Hepatocyte (in vitro differentiated cells): Measurements from ENCODE around the gene DEPP1. TPM values are rescaled to one million over a fixed set of nuclear protein-coding genes. Genes with fewer than 3 reads are reported as not detected.
A peak's percentile ranks its signal among the peaks of the same experiment; 100 is the strongest.

Source experiments
- DNase-seq: peaks from one replicate; pipeline ENCODE4 v3.0.0-alpha.2; 2016; ENCODE audit warnings: low spot score
- H2AFZ ChIP-seq: fragments of 200-600 bp; sonication (generic); 2 replicates; pipeline ENCODE4 v1.6.0; 2016; ENCODE audit warnings: antibody characterized with exemption, mild to moderate bottlenecking
- H3K27ac ChIP-seq: fragments of 200-600 bp; sonication (generic); 2 replicates; pipeline ENCODE4 v1.5.1; 2016; ENCODE audit warnings: mild to moderate bottlenecking
- H3K27me3 ChIP-seq: fragments of 200-600 bp; sonication (generic); 2 replicates; pipeline ENCODE4 v1.6.1; 2016
- H3K36me3 ChIP-seq: fragments of 200-600 bp; sonication (generic); replicated peaks from 2 replicates; pipeline ENCODE4 v1.5.1; 2016; ENCODE audit warnings: low read depth; ENCODE audit not compliant: insufficient read depth
- H3K4me1 ChIP-seq: fragments of 200-600 bp; sonication (generic); 2 replicates; pipeline ENCODE4 v1.5.1; 2016; ENCODE audit warnings: mild to moderate bottlenecking, moderate library complexity; ENCODE audit not compliant: insufficient read depth
- H3K4me2 ChIP-seq: fragments of 200-600 bp; sonication (generic); 2 replicates; pipeline ENCODE4 v1.6.0; 2016
- H3K4me3 ChIP-seq: fragments of 200-600 bp; sonication (generic); 2 replicates; pipeline ENCODE4 v1.5.1; 2016; ENCODE audit warnings: mild to moderate bottlenecking
- H3K79me2 ChIP-seq: fragments of 200-600 bp; sonication (generic); 2 replicates; pipeline ENCODE4 v1.6.0; 2017; ENCODE audit warnings: mild to moderate bottlenecking
- H3K9me2 ChIP-seq: fragments of 200-600 bp; sonication (generic); replicated peaks from 2 replicates; pipeline ENCODE4 v1.6.0; 2017; ENCODE audit warnings: mild to moderate bottlenecking; ENCODE audit not compliant: insufficient read depth
- H3K9me3 ChIP-seq: fragments of 200-600 bp; sonication (generic); 2 replicates; pipeline ENCODE4 v1.5.1; 2016; ENCODE audit warnings: low read depth, mild to moderate bottlenecking
- H4K20me1 ChIP-seq: fragments of 200-600 bp; sonication (generic); 2 replicates; pipeline ENCODE4 v1.6.0; 2016; ENCODE audit warnings: mild to moderate bottlenecking; ENCODE audit not compliant: insufficient read depth, poor library complexity, severe bottlenecking
- CTCF ChIP-seq: fragments of 200-600 bp; sonication (generic); IDR thresholded peaks from 2 replicates; pipeline ENCODE4 v1.5.1; 2016; ENCODE audit warnings: antibody characterized with exemption, mild to moderate bottlenecking; ENCODE audit not compliant: poor library complexity
- EZH2 ChIP-seq: fragments of 200-600 bp; sonication (generic); IDR thresholded peaks from 2 replicates; pipeline ENCODE4 v1.6.1; 2016; ENCODE audit warnings: antibody characterized with exemption, mild to moderate bottlenecking, borderline replicate concordance
- EZH2phosphoT487 ChIP-seq: fragments of 200-600 bp; sonication (generic); IDR thresholded peaks from one replicate; pipeline ENCODE4 v1.6.1; 2018; ENCODE audit warnings: antibody characterized with exemption, mild to moderate bottlenecking, low read depth, moderate library complexity; ENCODE audit not compliant: unreplicated experiment, severe bottlenecking
- WGBS: methylation state at CpG from one replicate; pipeline ENCODE4 v1.1.6; 2016; ENCODE audit warnings: low lambda C conversion rate; ENCODE audit errors: missing lambda C conversion rate; 5-methylcytosine and 5-hydroxymethylcytosine counted together
- polyA plus RNA-seq: library from polyadenylated mRNA; unstranded; fragments of >200 nt; fragmentation: Nextera tagmentation; extraction: Ambion mirVana; gene quantifications from 2 replicates; pipeline ENCODE4 v1.2.1, GENCODE V29; 2016
- total RNA-seq: library from RNA; depleted of rRNA; stranded (reverse); fragments of >200 nt; gene quantifications from 2 replicates; pipeline ENCODE4 v1.2.3, GENCODE V29; 2014

The DEPP1 gene
- total and polyA plus RNA-seq, 2 experiments from 2014 or later = 30.6 to 54.7 TPM

GRCh38 chr10:45000752-45001380, 22.3 kb upstream of the DEPP1 start, which contains the start of gene ZNF22:
Gene ZNF22, plus strand, starts transcription at chr10:45000923. Its CDS starts 2,446 bp downstream, at chr10:45003369.
- Histone ChIP-seq H3K36me3 (no peaks in the 10 kb centered on the region), H3K4me3 (peak within 1 kb of the TSS; percentile 86), H3K27me3 (no peaks in the 10 kb centered on the region), H2AFZ (peak within 1 kb of the TSS; percentile 100), H4K20me1 (no peaks in the 10 kb centered on the region), H3K4me2 (peak within 1 kb of the TSS; percentile 96), H3K27ac (peak within 1 kb of the TSS; percentile 98), H3K4me1 (peaks cover 28% of the 10 kb centered on the region), H3K79me2 (peaks cover 34% of the 10 kb centered on the region), H3K9me3 (no peaks in the 10 kb centered on the region), H3K9me2 (no peaks in the 10 kb centered on the region)
- 3% methylated on average over 31 of the region's 79 CpGs for WGBS
- TF ChIP-seq CTCF (peak; percentile 8), EZH2phosphoT487 (no peak), EZH2 (no peak)
- peak; percentile 81 for DNase-seq

- H3K79me2 ChIP-seq = peaks cover 34% of the 10 kb centered on the region
- no peaks in the 10 kb centered on the region for H3K27me3 ChIP-seq
- H3K9me3 ChIP-seq = no peaks in the 10 kb centered on the region
- H3K4me3 ChIP-seq = peak overlapping the region; percentile 86
- no peaks in the 10 kb centered on the region for H4K20me1 ChIP-seq
- no peaks in the 10 kb centered on the region for H3K36me3 ChIP-seq
- H3K9me2 ChIP-seq = no peaks in the 10 kb centered on the region
- peak overlapping the region; percentile 98 for H3K27ac ChIP-seq
- TF ChIP-seq EZH2 (no peak), EZH2phosphoT487 (no peak), CTCF (no peak)
- H2AFZ ChIP-seq = peak overlapping the region; percentile 100
- WGBS = 58% methylated on average over 12 of the region's 12 CpGs
- H3K4me1 ChIP-seq = peaks cover 28% of the 10 kb centered on the region
- no peak for DNase-seq
- peak overlapping the region; percentile 96 for H3K4me2 ChIP-seq
These were observed 21.6 kb upstream of the DEPP1 start for GRCh38 chr10:45000138-45000751.

- Histone ChIP-seq H3K27ac (no peak overlapping the region), H3K4me1 (peaks cover 33% of the 10 kb centered on the region)
These were observed 19.6 kb upstream of the DEPP1 start for GRCh38 chr10:44998146-44998631.

More at GRCh38 chr10:44998146-44998631, 19.6 kb upstream of the DEPP1 start:
- Histone ChIP-seq H3K9me2 (no peaks in the 10 kb centered on the region), H3K4me2 (no peak overlapping the region), H3K9me3 (no peaks in the 10 kb centered on the region), H3K79me2 (peaks cover 18% of the 10 kb centered on the region), H3K36me3 (no peaks in the 10 kb centered on the region), H2AFZ (no peak overlapping the region), H3K4me3 (no peak overlapping the region), H4K20me1 (no peaks in the 10 kb centered on the region), H3K27me3 (no peaks in the 10 kb centered on the region)
- WGBS = 85% methylated on average over 6 of the region's 6 CpGs
- TF ChIP-seq EZH2phosphoT487 = no peak
- no peak for TF ChIP-seq CTCF
- TF ChIP-seq EZH2 = no peak
- DNase-seq = no peak
